ENCODE data around the gene TLCD3B.

The TLCD3B gene

DNA sequence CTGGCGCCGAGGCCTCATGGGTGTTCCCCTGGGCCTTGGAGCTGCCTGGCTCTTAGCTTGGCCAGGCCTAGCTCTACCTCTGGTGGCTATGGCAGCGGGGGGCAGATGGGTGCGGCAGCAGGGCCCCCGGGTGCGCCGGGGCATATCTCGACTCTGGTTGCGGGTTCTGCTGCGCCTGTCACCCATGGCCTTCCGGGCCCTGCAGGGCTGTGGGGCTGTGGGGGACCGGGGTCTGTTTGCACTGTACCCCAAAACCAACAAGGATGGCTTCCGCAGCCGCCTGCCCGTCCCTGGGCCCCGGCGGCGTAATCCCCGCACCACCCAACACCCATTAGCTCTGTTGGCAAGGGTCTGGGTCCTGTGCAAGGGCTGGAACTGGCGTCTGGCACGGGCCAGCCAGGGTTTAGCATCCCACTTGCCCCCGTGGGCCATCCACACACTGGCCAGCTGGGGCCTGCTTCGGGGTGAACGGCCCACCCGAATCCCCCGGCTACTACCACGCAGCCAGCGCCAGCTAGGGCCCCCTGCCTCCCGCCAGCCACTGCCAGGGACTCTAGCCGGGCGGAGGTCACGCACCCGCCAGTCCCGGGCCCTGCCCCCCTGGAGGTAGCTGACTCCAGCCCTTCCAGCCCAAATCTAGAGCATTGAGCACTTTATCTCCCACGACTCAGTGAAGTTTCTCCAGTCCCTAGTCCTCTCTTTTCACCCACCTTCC lies 43.5 kb downstream of the TLCD3B start:
- DNase-seq: no peak

GRCh38 chr16:29986931-29987330 lies 44.1 kb downstream of the TLCD3B start:
- DNase-seq: no peak

- DNase-seq: no peak
Observed at GRCh38 chr16:29986231-29986630, 44.8 kb downstream of the TLCD3B start.

- DNase-seq: no peak
Observed at GRCh38 chr16:29985271-29985811, 45.7 kb downstream of the TLCD3B start.

GRCh38 chr16:29984764-29985147 lies 46.3 kb downstream of the TLCD3B start:
- DNase-seq: no peak

- DNase-seq: no peak
Observed at GRCh38 chr16:29984137-29984763, 46.8 kb downstream of the TLCD3B start.

DNA sequence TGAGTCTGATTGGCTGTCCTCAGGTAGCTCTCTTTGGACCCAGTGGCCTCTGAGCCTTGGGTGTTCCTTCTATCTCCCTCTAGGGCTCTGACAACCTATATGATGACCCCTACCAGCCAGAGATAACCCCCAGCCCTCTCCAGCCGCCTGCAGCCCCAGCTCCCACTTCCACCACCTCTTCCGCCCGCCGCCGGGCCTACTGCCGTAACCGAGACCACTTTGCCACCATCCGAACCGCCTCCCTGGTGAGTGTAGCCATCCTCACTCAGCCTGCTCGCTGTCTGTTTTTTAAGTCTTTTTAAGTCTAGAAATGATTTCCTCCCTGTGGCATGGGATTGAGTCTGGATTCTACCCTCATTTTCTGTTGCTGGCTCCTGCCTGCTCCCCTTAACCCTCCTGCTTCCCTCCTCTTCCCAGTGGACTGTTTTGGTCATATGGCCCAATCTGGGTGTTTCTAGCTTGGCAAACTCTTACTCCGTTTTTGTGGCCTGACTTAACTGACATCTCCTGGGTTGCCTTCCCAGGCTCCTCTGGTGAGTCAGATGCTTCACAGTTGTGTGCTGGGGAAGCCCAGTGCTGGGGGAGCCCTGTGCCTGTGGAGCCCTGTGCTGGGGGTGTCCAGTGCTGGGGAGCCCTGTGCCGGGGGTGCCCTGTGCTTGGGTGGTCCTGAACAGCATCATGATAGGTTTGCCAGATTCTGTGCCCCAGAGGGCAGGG lies 47.5 kb downstream of the TLCD3B start:
- no peak for DNase-seq

DNA sequence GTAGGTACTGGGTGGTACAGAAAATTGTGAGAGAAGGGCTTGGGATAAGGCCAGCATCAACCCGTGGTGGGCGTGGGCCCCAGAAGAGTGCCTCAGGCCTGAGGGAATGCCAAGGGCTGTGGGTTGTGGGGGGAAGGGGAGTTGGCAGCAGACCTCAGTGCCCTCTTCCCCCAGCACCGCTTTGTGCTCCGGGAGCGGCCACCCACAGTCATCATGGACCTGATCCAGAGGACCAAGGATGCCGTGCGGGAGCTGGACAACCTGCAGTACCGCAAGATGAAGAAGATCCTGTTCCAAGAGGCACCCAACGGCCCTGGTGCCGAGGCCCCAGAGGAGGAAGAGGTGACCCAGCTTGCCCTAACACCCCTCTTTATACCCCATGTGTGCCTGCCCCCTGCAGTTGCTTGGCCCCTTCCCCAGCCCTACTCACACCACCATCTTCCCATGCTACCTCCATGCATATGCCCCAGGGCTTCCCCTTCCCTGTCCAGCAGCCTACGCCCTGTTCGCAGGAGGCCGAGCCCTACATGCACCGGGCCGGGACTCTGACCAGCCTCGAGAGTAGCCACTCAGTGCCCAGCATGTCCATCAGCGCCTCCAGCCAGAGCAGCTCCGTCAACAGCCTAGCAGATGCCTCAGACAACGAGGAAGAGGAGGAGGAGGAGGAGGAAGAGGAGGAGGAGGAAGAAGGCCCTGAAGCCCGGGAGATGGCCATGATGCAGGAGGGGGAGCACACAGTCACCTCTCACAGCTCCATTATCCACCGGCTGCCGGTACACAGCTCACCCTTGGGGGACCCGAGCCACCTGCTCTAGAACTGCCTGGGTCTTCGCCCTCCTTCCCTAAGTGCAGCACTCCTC lies 48.3 kb downstream of the TLCD3B start:
- DNase-seq: no peak

- DNase-seq: no peak
Observed at GRCh38 chr16:29978564-29979270, 52.4 kb downstream of the TLCD3B start.

DNA sequence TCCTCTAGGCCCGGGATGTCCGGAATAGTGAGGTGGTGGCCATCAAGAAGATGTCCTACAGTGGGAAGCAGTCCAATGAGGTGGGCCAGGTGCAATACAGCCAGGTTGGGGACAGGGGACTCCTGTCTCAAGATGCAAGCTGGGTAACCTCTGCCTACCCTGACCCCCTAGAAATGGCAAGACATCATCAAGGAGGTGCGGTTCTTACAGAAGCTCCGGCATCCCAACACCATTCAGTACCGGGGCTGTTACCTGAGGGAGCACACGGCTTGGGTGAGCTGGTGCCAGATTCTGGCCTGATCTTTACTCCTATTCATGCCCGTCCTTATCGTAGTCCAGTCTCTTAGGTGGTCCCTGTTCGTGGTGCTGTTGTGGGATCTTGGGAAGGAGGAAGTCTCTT lies 53.0 kb downstream of the TLCD3B start:
- DNase-seq: no peak

DNA sequence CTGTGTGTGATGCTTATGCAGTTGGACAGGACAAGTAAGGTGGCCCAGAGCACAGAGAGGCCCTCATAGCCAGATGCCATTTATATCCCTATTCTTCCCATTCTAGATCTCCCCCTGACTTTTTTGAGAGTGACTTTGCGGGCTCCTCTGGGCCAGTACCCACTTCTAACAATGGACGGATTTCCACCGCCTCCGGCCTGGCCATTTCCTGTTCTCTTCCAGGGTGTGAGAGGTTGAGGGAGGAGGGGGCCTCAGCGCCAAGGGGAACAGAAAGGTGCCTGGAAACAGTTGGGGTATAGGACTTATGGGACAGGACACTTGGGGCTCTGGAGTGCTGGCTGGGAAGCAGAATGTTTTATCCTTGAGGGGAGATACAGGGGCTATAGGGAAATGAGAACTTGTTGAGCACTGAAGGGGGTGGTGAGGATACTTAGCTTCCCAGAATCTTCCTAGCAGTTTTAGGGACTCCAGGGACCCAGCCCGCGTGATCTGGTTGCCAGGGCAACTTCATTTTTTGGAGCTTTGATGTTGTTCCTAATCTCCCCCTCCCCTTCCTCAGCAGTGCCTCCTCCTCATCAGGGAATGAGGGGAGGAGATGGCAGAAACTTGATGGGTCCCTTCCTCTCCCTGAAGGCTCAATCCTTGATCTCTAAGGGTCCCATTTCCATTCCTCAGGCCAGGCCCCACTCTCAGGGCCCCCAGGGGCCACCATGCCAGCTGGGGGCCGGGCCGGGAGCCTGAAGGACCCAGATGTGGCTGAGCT lies 53.8 kb downstream of the TLCD3B start:
- no peak for DNase-seq

DNA sequence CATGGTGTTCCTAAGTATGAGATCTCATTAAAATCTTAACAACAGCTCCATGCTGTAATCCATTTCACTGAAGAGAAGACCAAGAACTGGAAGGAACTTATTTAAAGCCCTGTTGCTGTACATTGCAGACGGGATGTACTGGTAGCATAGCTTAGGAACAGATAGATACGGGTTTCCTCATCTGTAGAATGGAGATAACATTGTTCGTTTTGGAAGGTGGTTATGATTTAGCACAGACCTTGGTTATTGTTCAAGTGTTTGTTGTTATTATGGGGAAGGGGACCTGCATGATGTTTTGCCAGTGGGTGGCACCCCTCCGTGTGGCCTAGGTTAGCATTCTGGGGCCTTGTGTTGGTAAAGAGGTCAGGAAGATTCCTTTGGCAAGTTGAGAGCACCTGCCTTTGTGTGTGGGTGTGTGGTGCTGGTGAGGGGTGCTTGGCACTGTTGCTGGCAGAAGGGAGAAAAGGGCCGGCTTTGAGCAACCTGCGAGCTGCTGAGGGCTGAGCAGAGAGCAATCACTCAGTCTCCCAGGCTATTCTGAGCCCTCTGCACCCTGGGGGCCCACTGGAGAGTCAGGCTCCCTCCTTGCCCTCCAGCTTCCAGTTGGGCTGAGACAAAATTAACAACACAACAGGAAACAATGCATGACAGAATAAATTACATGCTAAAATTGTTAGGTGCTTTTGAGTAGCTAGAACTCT lies 55.1 kb downstream of the TLCD3B start:
- DNase-seq: no peak

GRCh38 chr16:29975134-29975538 lies 55.9 kb downstream of the TLCD3B start:
- no peak for DNase-seq

Measured in SHP77 (cell line).